IMR-90 (cell line): ENCODE data around the gene KCNK4.

Source experiments
- BHLHE40 ChIP-seq: fragments of 150-350 bp; IDR thresholded peaks from 2 replicates; pipeline ENCODE4 v1.6.1; 2016; ENCODE audit warnings: mild to moderate bottlenecking, low read depth, low read length
- CEBPB ChIP-seq: IDR thresholded peaks from 2 replicates; pipeline ENCODE4 v1.6.1; 2012; ENCODE audit warnings: low read depth, low read length, improper control_type of control experiment
- CTCF ChIP-seq: conservative IDR thresholded peaks from 2 replicates; pipeline ENCODE4 v1.5.1; 2012; ENCODE audit warnings: mild to moderate bottlenecking, low read depth, low read length, improper control_type of control experiment
- ELK1 ChIP-seq: fragments of 150-350 bp; IDR thresholded peaks from 2 replicates; pipeline ENCODE4 v1.6.1; 2016; ENCODE audit warnings: low read depth, mild to moderate bottlenecking, low read length, moderate library complexity, borderline replicate concordance
- FOS ChIP-seq: fragments of 150-350 bp; IDR thresholded peaks from 2 replicates; pipeline ENCODE4 v1.6.1; 2016; ENCODE audit warnings: low read depth, low read length
- MAFK ChIP-seq: IDR thresholded peaks from 2 replicates; pipeline ENCODE4 v1.6.1; 2012; ENCODE audit warnings: low read depth, low read length, improper control_type of control experiment
- MAZ ChIP-seq: IDR thresholded peaks from 2 replicates; pipeline ENCODE4 v1.6.1; 2012; ENCODE audit warnings: low read depth, mild to moderate bottlenecking, low read length, improper control_type of control experiment, moderate library complexity, borderline replicate concordance
- NFE2L2 ChIP-seq: fragments of 150-350 bp; IDR thresholded peaks from 2 replicates; pipeline ENCODE4 v1.6.1; 2016; ENCODE audit warnings: low read depth, mild to moderate bottlenecking, low read length
- POLR2A ChIP-seq: IDR thresholded peaks from 2 replicates; pipeline ENCODE4 v1.6.1; 2012; ENCODE audit warnings: mild to moderate bottlenecking, low read depth, low read length
- RAD21 ChIP-seq: IDR thresholded peaks from 2 replicates; pipeline ENCODE4 v1.6.1; 2012; ENCODE audit warnings: low read length, improper control_type of control experiment
- RFX5 ChIP-seq: IDR thresholded peaks from 2 replicates; pipeline ENCODE4 v1.8.0; 2012; ENCODE audit warnings: low read depth, mild to moderate bottlenecking, low read length, moderate library complexity
- SMC3 ChIP-seq: fragments of 150-350 bp; IDR thresholded peaks from 2 replicates; pipeline ENCODE4 v1.6.1; 2016; ENCODE audit warnings: low read depth, mild to moderate bottlenecking, antibody characterized with exemption, low read length, moderate library complexity
- USF2 ChIP-seq: fragments of 150-350 bp; IDR thresholded peaks from 2 replicates; pipeline ENCODE4 v1.6.1; 2017; ENCODE audit warnings: mild to moderate bottlenecking, antibody characterized with exemption, low read length, low read depth

GRCh38 chr11:64264371-64264852 lies 26.7 kb upstream of the KCNK4 start:
- no peak for TF ChIP-seq NFE2L2
- no peak for TF ChIP-seq CTCF
- TF ChIP-seq CEBPB, result no peak
- TF ChIP-seq POLR2A, result no peak
- TF ChIP-seq BHLHE40, result no peak
- no peak for TF ChIP-seq RAD21
- no peak for TF ChIP-seq USF2
- no peak for TF ChIP-seq MAZ
- no peak for TF ChIP-seq RFX5
- no peak for TF ChIP-seq SMC3
- no peak for TF ChIP-seq MAFK
- no peak for TF ChIP-seq FOS
- TF ChIP-seq ELK1, result no peak
